ENCODE data around the gene CAMK2A.

The CAMK2A gene

DNA sequence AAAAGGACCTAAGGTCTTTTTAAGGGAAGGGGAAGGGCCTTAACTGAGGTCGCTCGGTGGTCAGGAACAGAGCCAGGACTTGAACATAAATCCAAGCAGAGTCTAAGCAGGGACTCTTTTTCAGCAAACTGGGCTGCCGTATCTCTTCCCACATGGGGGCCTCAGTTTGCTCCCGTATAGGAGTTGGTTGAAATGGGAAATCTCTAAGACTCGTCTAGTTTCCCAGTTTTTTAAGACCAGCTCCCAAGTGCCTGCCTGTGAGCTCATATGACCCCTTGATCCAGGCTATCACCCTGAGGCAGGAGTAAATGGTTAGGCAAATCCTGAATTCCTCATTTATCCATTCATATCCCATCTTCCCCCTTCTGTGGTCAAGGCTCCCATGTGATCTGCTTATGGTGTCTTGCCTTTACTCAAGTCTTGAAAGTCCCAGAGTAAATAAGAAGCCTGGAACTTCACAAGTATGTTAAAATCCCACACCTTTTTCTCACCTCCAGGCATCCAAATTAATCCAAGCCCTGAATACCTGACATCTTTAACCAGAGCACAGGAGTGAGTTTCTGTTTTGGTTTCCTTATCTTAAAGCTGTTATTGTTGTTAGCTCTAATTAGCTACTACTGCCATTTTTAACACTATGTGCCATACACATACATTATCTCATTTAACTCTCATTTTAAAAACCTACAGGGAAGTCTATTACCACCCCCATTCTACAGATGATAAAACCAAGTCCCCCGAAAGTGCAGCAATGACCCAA is 10.2 kb upstream of the CAMK2A start:
- H3K27ac ChIP-seq = no peak overlapping the region

DNA sequence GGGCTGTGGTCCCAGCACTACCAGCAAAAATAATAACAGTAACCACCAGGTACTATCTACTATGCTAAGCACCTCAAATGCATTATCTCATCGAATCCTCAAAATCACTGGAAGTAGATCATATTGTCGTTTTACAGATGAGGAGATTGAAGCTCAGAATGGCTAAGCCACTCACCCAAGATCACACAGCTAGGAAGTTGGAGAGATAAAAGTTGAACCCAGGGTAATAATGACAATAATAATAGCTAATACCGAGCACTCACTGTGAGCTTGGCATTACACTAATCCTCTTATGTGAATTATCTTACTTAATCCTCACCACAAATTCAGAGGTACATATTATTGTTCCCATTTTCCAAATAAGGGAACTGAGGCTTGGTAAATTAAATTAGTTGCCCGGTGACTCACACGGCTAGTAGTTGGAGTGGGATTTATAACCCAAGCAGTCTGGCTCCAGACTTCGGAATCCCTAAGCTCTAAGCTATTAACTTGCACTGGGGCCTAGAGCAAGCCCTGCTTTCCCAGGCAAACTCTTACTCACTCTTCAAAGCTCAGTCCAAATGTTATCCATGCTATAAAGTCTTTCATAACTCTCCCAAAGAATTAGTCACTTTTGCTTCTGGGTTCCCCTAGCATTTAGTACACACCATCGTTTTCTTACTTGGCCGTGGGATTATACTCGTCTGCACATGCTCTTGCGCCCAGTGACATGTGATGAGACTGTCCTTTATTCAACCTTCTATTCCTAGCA is 9.3 kb upstream of the CAMK2A start:
- no peak overlapping the region for H3K27ac ChIP-seq
- no peak for TF ChIP-seq ZFX (IDR thresholded peaks at IDR 0.05; ENCODE audit: borderline replicate concordance)
- TF ChIP-seq, protein P1, sequence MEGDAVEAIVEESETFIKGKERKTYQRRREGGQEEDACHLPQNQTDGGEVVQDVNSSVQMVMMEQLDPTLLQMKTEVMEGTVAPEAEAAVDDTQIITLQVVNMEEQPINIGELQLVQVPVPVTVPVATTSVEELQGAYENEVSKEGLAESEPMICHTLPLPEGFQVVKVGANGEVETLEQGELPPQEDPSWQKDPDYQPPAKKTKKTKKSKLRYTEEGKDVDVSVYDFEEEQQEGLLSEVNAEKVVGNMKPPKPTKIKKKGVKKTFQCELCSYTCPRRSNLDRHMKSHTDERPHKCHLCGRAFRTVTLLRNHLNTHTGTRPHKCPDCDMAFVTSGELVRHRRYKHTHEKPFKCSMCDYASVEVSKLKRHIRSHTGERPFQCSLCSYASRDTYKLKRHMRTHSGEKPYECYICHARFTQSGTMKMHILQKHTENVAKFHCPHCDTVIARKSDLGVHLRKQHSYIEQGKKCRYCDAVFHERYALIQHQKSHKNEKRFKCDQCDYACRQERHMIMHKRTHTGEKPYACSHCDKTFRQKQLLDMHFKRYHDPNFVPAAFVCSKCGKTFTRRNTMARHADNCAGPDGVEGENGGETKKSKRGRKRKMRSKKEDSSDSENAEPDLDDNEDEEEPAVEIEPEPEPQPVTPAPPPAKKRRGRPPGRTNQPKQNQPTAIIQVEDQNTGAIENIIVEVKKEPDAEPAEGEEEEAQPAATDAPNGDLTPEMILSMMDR (IDR thresholded peaks at IDR 0.05) = no peak

More for the DNA sequence above, 10.2 kb upstream of the CAMK2A start:
- TF ChIP-seq, protein P1 (IDR thresholded peaks at IDR 0.05) = no peak
- TF ChIP-seq ZFX (IDR thresholded peaks at IDR 0.05; ENCODE audit: borderline replicate concordance) = no peak

GRCh38 chr5:150297934-150298595 is 8.5 kb upstream of the CAMK2A start:
- H3K27ac ChIP-seq = no peak overlapping the region
- no peak for TF ChIP-seq ZFX (IDR thresholded peaks at IDR 0.05; ENCODE audit: borderline replicate concordance)
- TF ChIP-seq, protein P1 (IDR thresholded peaks at IDR 0.05) = no peak

GRCh38 chr5:150297236-150297890 is 7.8 kb upstream of the CAMK2A start:
- TF ChIP-seq ZFX (IDR thresholded peaks at IDR 0.05; ENCODE audit: borderline replicate concordance) = no peak
- TF ChIP-seq, protein P1 (IDR thresholded peaks at IDR 0.05) = no peak
- H3K27ac ChIP-seq = no peak overlapping the region

DNA sequence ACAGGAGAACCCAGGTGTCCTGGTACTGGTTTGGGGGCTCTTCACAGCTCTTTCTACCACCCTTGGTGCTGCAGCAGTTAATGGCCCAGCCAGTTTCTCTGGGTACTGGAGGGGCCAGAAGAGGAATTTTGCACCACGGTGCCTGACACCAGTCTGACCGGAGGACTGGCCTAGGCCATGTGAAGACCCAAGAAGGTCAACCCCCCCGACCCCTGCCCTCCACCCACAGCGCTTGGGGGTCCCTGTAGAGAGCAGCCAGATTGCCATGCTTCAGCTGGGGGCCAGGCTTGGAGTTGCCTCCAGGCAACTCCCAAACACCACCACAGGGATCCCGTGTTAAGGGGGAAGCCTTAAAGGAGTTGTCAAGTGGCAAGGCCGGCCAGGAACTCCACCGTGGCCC is 6.9 kb upstream of the CAMK2A start:
- TF ChIP-seq, protein P1 (IDR thresholded peaks at IDR 0.05) = no peak
- no peak for TF ChIP-seq ZFX (IDR thresholded peaks at IDR 0.05; ENCODE audit: borderline replicate concordance)
- no peak overlapping the region for H3K27ac ChIP-seq

GRCh38 chr5:150295741-150296486 is 6.3 kb upstream of the CAMK2A start:
- H3K27ac ChIP-seq = no peak overlapping the region
- TF ChIP-seq, protein P1 (IDR thresholded peaks at IDR 0.05) = no peak
- no peak for TF ChIP-seq ZFX (IDR thresholded peaks at IDR 0.05; ENCODE audit: borderline replicate concordance)
